Neutrophil (primary cell): ENCODE data around the gene YY1.
A peak's percentile ranks its signal among the peaks of the same experiment; 100 is the strongest.
"Not testable (repeated sequence)": the region's sequence is repeated elsewhere in the genome, so short reads cannot be mapped to it uniquely, and the experiment has no call there.

ENCODE experiments used
- H3K27ac ChIP-seq: fragments of 200-600 bp; sonication (generic); 2 replicates; pipeline ENCODE4 v1.5.1; 2016; ENCODE audit warnings: mild to moderate bottlenecking, moderate library complexity
- H3K27me3 ChIP-seq: fragments of 200-600 bp; sonication (generic); 2 replicates; pipeline ENCODE4 v1.6.0; 2016; ENCODE audit warnings: mild to moderate bottlenecking
- H3K36me3 ChIP-seq: fragments of 200-600 bp; sonication (generic); 2 replicates; pipeline ENCODE4 v1.5.1; 2017
- H3K4me1 ChIP-seq, 2 experiments: fragments of 200-600 bp in 1 of 2; sonication (generic) in 1 of 2; 1 replicate in 1 of 2; 2 replicates in 1 of 2; pipeline versions ENCODE4 v1.5.1 to v1.6.1; 2013 to 2016; ENCODE audit warnings: low read depth in 1 of 2, low read length in 1 of 2, mild to moderate bottlenecking in 1 of 2, moderate library complexity in 1 of 2; ENCODE audit not compliant: control insufficient read depth in 1 of 2, insufficient read depth in 1 of 2
- H3K4me3 ChIP-seq, 2 experiments: fragments of 200-600 bp in 1 of 2; sonication (generic) in 1 of 2; 1 replicate in 1 of 2; 2 replicates in 1 of 2; pipeline ENCODE4 v1.5.1; 2013 to 2016; ENCODE audit warnings: low read depth in 1 of 2, low read length in 1 of 2, mild to moderate bottlenecking in 1 of 2, moderate library complexity in 1 of 2
- H3K9me3 ChIP-seq: fragments of 200-600 bp; sonication (generic); 2 replicates; pipeline ENCODE4 v1.5.1; 2016
- TF ChIP-seq, protein P1 (sequence below): fragments of 200-600 bp; sonication (generic); IDR thresholded peaks from 2 replicates; pipeline ENCODE4 v1.5.1; 2016; ENCODE audit warnings: antibody characterized with exemption

YY1 gene

DNA sequence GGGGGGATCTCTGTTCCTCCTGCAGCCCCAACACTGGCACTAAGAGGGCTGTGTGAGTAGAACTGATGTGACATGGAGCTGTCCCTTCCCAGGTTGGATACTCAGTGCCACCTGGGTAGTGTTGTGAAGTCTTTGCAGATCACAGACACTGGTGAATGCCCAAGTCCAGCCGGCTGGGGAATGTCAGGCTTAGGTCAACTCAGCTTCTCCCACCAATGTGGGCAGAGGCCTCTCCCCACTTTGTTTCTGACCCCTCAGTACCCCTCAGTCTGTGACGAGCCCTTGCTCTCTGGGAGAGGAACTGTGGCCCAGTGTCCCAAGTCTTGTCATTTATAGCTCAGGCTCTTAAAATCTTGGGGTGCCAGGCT is 56.0 kb downstream of the YY1 start:
- no peak overlapping the region for H3K27ac ChIP-seq
- H3K27me3 ChIP-seq, result no peaks in the 10 kb centered on the region
- peaks cover 22 to 25% of the 10 kb centered on the region in 2 experiments for H3K4me1 ChIP-seq
- no peak overlapping the region for H3K4me3 ChIP-seq
- H3K36me3 ChIP-seq, result peaks cover 21% of the 10 kb centered on the region
- TF ChIP-seq, protein P1, sequence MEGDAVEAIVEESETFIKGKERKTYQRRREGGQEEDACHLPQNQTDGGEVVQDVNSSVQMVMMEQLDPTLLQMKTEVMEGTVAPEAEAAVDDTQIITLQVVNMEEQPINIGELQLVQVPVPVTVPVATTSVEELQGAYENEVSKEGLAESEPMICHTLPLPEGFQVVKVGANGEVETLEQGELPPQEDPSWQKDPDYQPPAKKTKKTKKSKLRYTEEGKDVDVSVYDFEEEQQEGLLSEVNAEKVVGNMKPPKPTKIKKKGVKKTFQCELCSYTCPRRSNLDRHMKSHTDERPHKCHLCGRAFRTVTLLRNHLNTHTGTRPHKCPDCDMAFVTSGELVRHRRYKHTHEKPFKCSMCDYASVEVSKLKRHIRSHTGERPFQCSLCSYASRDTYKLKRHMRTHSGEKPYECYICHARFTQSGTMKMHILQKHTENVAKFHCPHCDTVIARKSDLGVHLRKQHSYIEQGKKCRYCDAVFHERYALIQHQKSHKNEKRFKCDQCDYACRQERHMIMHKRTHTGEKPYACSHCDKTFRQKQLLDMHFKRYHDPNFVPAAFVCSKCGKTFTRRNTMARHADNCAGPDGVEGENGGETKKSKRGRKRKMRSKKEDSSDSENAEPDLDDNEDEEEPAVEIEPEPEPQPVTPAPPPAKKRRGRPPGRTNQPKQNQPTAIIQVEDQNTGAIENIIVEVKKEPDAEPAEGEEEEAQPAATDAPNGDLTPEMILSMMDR, result no peak
- H3K9me3 ChIP-seq, result no peaks in the 10 kb centered on the region

DNA sequence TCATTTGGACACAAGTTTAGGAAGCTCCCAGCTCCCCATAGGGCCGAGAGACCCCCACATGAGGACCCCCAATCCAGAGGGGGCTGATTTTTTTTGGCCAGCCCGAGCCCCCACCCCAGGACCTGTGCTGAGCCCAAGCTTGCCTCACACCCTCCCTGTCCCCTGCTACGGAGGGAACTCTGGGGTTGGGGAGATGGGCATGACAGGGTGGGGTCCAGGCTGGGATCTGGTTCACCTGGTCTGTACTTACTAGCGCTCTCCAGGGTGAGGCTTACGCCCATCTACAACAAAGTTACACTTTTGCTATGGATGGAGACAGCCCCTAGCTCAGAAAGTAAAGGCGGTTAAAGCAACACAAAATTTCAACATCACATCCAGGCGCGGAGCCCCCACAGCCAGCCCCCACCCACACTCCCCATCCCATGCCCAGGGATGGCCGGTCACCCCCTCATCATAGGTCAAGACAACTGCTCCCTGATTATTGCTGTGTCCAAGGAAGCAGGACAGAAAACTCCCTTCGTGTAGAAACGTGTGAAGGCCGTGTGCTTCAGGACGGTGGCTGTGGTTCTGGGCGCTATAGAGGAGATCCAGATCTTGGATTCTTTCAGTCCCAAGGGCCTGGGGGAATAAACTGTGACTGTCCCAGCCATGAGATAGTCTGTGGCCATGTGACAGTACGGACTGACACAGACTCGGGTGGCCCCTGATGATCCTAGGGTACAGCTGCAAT is 56.6 kb downstream of the YY1 start:
- peak overlapping the region; percentile 83 for H3K27ac ChIP-seq
- no peaks in the 10 kb centered on the region for H3K27me3 ChIP-seq
- peaks cover 21% of the 10 kb centered on the region for H3K36me3 ChIP-seq
- no peak overlapping the region for H3K4me3 ChIP-seq
- TF ChIP-seq, protein P1, result no peak
- no peaks in the 10 kb centered on the region for H3K9me3 ChIP-seq
- peaks cover 22 to 25% of the 10 kb centered on the region in 2 experiments for H3K4me1 ChIP-seq

DNA sequence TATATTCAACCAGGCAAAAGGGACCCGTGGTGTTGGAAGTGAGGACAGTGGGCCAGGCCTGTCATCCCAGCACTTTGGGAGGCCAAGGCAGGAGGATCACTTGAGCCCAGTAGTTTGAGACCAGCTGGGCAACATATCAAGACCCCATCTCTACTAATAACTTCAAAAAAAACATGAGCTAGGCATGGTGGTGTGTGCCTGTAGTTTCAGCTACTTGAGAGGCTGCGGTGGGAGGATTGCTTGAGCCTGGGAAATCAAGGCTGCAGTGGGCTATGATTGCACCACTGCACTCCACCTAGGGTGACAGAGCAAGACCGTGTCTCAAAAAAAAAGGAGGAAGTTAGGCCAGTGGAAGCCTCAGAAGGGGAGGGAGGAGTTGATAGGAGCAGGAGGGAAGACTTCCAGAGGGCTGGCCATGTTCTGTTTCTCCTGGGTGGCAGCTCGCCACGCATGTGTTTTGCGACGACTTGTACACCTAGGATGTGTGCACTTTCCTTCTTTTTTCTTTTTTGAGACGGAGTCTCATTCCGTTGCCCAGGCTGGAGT is 57.2 kb downstream of the YY1 start:
- Histone ChIP-seq H3K27me3 (no peaks in the 10 kb centered on the region), H3K27ac (peak overlapping the region; percentile 83), H3K9me3 (no peaks in the 10 kb centered on the region), H3K4me3 (peak overlapping the region in 1 of 2 experiments; percentile 43), H3K36me3 (peaks cover 17% of the 10 kb centered on the region), H3K4me1 (peaks cover 22 to 25% of the 10 kb centered on the region in 2 experiments)
- TF ChIP-seq, protein P1, result no peak

DNA sequence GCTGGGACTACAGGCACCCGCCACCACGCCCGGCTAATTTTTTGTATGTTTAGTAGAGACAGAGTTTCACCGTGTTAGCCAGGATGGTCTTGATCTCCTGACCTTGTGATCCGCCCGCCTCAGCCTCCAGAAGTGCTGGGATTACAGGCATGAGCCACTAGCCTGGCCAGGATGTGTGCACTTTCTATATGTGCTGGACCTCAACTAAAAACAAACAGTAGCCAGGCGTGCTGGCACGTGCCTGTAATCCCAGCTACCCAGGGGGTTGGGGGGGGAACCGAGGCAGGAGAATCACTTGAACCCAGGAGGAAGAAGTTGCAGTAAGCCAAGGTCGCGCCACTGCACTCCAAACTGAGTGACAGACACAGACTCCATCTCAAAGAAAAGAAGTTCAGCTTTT is 57.8 kb downstream of the YY1 start:
- H3K27ac ChIP-seq, result peak overlapping the region; percentile 83
- H3K36me3 ChIP-seq, result peaks cover 11% of the 10 kb centered on the region
- H3K4me3 ChIP-seq, result peak overlapping the region in 1 of 2 experiments; percentile 43
- not testable (repeated sequence) for H3K27me3 ChIP-seq, H3K9me3 ChIP-seq
- peaks cover 22 to 25% of the 10 kb centered on the region in 2 experiments for H3K4me1 ChIP-seq

DNA sequence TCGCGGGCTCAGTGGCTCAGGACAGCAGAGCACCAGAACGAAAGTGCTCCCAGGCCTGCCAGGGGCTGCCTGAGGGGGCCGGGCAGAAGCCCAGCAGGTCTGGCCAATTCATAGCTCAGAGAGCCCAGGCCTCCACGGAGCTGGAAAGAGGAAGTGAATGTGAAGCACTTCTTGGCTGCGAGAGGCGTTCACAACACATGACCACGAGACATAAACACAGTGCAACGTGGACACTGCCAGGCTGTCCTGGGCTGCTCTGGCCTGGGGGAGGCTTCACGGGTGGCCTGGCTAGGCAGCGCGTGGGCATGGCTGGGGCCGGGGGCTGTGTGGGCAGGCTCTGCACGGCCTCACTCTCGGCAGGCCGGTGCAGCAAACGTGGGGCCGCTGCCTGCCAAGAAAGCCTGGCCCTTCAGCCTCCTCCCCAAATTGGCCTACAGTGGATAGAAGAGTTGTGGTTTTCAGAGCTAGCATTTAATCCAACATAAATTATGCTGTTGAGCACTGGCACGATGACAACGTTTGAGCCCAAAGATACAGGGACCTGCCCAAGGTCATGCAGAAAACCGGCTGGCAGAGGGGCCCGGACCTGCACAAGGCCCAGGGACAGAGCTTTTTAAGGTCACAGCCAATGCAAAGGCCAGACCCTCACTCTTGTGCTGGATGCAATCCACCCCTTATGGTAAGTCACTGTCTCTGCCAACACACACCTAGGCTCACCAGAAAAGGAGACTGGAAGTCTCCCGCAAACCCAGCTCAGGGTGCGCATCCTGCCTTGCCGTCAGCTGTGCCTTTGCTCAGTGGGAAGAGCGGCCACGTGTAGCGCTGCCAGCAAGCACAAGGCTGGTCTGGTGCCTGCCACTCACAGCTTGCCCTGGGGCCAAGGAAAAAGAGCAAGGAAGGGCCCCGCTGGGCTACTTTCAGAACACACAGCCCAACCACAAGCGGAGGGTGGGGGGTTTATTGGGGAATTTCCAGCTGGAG is 58.7 kb downstream of the YY1 start:
- Histone ChIP-seq H3K27ac (peak overlapping the region; percentile 83), H3K9me3 (no peaks in the 10 kb centered on the region)

More for the DNA sequence above, 58.7 kb downstream of the YY1 start:
- H3K4me3 ChIP-seq, result peak overlapping the region in 1 of 2 experiments; percentile 43
- peaks cover 22 to 25% of the 10 kb centered on the region in 2 experiments for H3K4me1 ChIP-seq
- peaks cover 2% of the 10 kb centered on the region for H3K36me3 ChIP-seq
- TF ChIP-seq, protein P1, result no peak
- no peaks in the 10 kb centered on the region for H3K27me3 ChIP-seq
